Activated B cell treated with CpG ODN at 0.5 μM for 24 hours (primary cell): ENCODE data around the gene AIPL1. TPM values are rescaled to one million over a fixed set of nuclear protein-coding genes. Genes with fewer than 3 reads are reported as not detected.
A peak's percentile ranks its signal among the peaks of the same experiment; 100 is the strongest.

Experiments
- ATAC-seq: fragments of 200-7000 bp; cut with Tn5 transposase; one replicate; pipeline ENCODE4 v1.10.0; 2021; ENCODE audit warnings: low read depth, mild to moderate bottlenecking, moderate library complexity
- CTCF ChIA-PET: fragments of 350-600 bp; sonication (Branson Sonifier 250); formaldehyde crosslinking; loops from one replicate; lab custom pipeline; 2021; ENCODE audit warnings: antibody characterized with exemption; lab: Charles Lee
- POLR2A ChIA-PET: fragments of 350-600 bp; sonication (Branson Sonifier 250); formaldehyde crosslinking; loops from one replicate; lab custom pipeline; 2021; ENCODE audit warnings: antibody characterized with exemption; lab: Charles Lee
- DNase-seq: peaks from one replicate; pipeline ENCODE4 v3.0.0; 2022
- H3K27ac Mint-ChIP-seq: one replicate; pipeline ENCODE4 v1.8.0; 2020; ENCODE audit warnings: mixed read lengths
- H3K27me3 Mint-ChIP-seq: one replicate; pipeline ENCODE4 v1.8.0; 2021; ENCODE audit warnings: mixed read lengths
- H3K36me3 Mint-ChIP-seq: one replicate; pipeline ENCODE4 v1.8.0; 2021; ENCODE audit warnings: low read depth, mixed read lengths
- H3K4me1 Mint-ChIP-seq: one replicate; pipeline ENCODE4 v1.8.0; 2021; ENCODE audit warnings: mixed read lengths
- H3K4me3 Mint-ChIP-seq: one replicate; pipeline ENCODE4 v1.8.0; 2020; ENCODE audit warnings: mild to moderate bottlenecking, mixed read lengths
- H3K9me3 Mint-ChIP-seq: one replicate; pipeline ENCODE4 v1.8.0; 2020; ENCODE audit warnings: mixed read lengths
- intact Hi-C: fragments of 100-400 bp; cut with micrococcal nuclease; formaldehyde crosslinking; loops from one replicate; pipeline ENCODE4 v1.15.1; 2024
- total RNA-seq: library from RNA; stranded (reverse); gene quantifications from 2 replicates; pipeline ENCODE4 v1.2.3, GENCODE V29; 2022
- TF ChIP-seq, protein P1 (sequence below): fragments of 200-600 bp; IDR thresholded peaks from one replicate; pipeline ENCODE4 v1.8.0; 2022; ENCODE audit warnings: antibody characterized with exemption, mild to moderate bottlenecking

Gene AIPL1
- total RNA-seq, 1 donor from 2014 or later = not detected

DNA sequence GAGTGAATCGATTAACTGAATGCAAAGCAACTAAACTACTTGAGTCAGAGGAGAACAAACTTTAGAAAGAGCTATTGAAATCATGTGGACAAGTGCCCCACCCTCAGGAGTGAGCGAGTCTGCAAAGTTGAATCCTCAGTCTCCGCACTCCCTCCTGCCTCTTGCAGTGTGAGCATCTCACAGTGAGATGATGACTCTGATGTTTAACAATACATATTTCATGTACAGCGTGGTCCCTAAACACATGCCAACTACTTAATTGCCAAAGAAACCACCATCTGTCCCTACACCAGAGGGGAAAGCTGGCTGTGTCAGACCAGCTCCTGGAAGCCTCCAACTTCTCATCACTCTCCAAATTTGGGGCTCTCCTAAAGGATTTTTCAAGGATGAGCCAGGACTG lies 40.5 kb upstream of the AIPL1 start:
- H3K4me3 Mint-ChIP-seq = no peak overlapping the region
- no peaks in the 10 kb centered on the region for H3K27me3 Mint-ChIP-seq
- DNase-seq (no peak), ATAC-seq (no peak)
- ChIA-PET CTCF (no interaction called here), POLR2A (no interaction called here)
- TF ChIP-seq, protein P1, sequence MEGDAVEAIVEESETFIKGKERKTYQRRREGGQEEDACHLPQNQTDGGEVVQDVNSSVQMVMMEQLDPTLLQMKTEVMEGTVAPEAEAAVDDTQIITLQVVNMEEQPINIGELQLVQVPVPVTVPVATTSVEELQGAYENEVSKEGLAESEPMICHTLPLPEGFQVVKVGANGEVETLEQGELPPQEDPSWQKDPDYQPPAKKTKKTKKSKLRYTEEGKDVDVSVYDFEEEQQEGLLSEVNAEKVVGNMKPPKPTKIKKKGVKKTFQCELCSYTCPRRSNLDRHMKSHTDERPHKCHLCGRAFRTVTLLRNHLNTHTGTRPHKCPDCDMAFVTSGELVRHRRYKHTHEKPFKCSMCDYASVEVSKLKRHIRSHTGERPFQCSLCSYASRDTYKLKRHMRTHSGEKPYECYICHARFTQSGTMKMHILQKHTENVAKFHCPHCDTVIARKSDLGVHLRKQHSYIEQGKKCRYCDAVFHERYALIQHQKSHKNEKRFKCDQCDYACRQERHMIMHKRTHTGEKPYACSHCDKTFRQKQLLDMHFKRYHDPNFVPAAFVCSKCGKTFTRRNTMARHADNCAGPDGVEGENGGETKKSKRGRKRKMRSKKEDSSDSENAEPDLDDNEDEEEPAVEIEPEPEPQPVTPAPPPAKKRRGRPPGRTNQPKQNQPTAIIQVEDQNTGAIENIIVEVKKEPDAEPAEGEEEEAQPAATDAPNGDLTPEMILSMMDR = no peak
- intact Hi-C loops = no loop called here
- no peaks in the 10 kb centered on the region for H3K9me3 Mint-ChIP-seq
- H3K27ac Mint-ChIP-seq = no peak overlapping the region
- H3K36me3 Mint-ChIP-seq = no peaks in the 10 kb centered on the region
- H3K4me1 Mint-ChIP-seq = peaks cover 3% of the 10 kb centered on the region

DNA sequence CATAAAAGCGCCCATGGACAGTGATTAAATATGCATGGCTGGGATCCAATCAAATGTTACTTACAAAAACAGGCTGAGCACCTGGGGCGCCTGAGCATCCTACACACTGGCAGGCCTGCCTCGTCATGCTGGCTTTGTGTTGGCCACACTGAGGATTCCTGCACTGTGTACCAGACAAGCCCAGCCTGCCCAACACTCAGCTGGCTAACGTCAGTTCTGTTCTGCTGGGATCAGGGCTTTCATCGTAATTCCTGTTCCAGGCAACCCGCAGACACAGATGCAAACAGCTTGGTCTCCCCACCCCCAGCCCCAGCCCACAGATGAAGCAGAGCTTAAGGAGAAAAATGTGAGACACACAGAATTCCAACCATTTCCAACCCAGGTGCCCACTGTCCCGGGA lies 40.0 kb upstream of the AIPL1 start:
- Mint-ChIP-seq H3K9me3 (no peaks in the 10 kb centered on the region), H3K36me3 (no peaks in the 10 kb centered on the region), H3K4me1 (peaks cover 3% of the 10 kb centered on the region), H3K27ac (no peak overlapping the region), H3K4me3 (no peak overlapping the region), H3K27me3 (no peaks in the 10 kb centered on the region)
- TF ChIP-seq, protein P1 = no peak
- ChIA-PET POLR2A (no interaction called here), CTCF (no interaction called here)
- ATAC-seq = no peak
- DNase-seq = no peak
- intact Hi-C loops = no loop called here

DNA sequence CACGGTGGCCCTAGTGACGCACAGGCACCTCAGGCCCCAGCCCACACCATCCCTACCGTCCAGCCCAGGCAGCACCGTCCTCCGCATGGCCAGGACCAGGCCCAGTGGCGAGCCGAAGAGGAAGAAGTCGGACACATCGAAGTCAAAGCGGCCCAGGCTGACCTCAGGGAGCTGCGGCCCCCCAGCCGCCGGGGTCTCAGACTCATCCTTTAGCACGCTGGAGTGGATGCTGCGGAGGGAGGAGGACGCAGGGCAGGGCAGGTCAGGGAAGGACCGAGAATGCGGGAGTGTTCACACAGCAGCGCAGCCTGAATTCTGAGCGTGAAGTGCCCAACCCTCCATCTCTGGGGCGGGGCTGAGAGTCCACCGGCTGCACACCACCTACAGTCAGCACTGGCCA lies 39.5 kb upstream of the AIPL1 start:
- DNase-seq (no peak), ATAC-seq (no peak)
- CTCF ChIA-PET = interaction anchor here (1.7 to 2.9 kb wide), 2 partner anchors 27 to 227 kb away, joined by 4 to 15 read pairs; no protein-coding TSS in a partner anchor
- Mint-ChIP-seq H3K4me3 (no peak overlapping the region), H3K9me3 (no peaks in the 10 kb centered on the region), H3K27ac (no peak overlapping the region), H3K36me3 (no peaks in the 10 kb centered on the region), H3K27me3 (no peaks in the 10 kb centered on the region), H3K4me1 (peaks cover 3% of the 10 kb centered on the region)
- intact Hi-C loops = no loop called here
- TF ChIP-seq, protein P1 = no peak
- POLR2A ChIA-PET = no interaction called here

DNA sequence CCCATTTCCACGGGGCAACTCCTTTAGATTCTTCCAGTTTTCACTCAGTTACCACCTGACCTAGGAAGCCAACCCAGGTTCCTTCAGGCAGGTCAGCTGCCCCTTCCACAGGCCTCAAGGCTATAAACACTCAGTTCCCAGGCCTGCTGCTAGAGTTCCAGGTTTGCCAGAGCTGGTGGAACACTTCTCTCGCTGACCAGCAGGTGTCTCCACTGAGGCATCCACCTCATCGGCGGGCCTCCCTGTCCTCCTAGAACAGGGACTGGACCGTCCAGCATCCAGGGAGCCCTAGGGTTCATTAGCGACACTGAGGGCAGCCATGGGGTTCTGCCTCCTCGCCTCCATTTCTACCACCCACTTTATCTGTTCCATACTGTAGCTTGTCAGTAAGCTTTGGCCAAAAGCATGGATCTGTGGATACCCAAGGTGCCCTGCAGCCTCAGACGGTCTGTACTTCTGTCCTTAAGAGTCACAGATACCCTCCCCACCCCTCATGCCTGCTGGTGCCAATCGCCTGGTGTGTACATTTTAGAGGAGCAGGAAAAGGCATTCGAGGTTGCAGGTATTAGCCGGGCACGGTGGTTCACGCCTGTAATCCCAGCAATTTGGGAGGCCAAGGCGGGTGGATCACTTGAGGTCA lies 38.3 kb upstream of the AIPL1 start:
- intact Hi-C loops = loop anchor here (1.0 to 2.0 kb wide), 3 partner anchors 168 to 327 kb away; partner anchors contain the start of genes KIAA0753 and TXNDC17
- H3K27me3 Mint-ChIP-seq = peaks cover 3% of the 10 kb centered on the region
- no peak overlapping the region for H3K27ac Mint-ChIP-seq
- H3K4me3 Mint-ChIP-seq = no peak overlapping the region
- H3K4me1 Mint-ChIP-seq = peaks cover 3% of the 10 kb centered on the region
- TF ChIP-seq, protein P1 = peak; percentile 93
- H3K36me3 Mint-ChIP-seq = no peaks in the 10 kb centered on the region
- ATAC-seq (peak; percentile 65), DNase-seq (peak; percentile 49)
- H3K9me3 Mint-ChIP-seq = no peaks in the 10 kb centered on the region
- ChIA-PET CTCF (interaction anchor here (0.7 to 3.1 kb wide), 13 partner anchors 8 to 531 kb away, joined by 3 to 15 read pairs (median 3); no protein-coding TSS in a partner anchor), POLR2A (interaction anchor here (1.2 kb wide), 1 partner anchor 178 kb away, joined by 3 read pairs; no protein-coding TSS in a partner anchor)

DNA sequence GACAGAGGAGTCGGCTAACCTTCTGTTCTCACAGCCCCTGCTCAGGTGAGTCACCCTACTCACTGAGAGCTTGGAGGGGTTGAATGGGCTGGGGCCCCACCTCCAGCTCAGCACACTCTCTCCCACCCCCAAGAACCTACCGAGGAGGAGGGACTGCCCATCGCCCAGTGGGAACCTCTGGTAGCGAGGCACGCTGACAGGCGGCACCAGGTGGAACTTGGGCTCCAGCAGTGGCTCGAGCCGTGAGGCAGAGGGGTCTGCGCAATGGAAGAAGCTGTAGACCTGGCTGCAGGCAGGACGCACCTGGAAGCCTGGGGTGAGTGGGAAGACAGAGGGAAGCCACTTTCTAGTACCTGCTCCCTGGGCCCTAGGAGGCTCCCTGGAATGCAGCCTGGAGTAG lies 37.6 kb upstream of the AIPL1 start:
- Mint-ChIP-seq H3K4me3 (no peak overlapping the region), H3K9me3 (no peaks in the 10 kb centered on the region), H3K27ac (no peak overlapping the region), H3K36me3 (no peaks in the 10 kb centered on the region), H3K27me3 (peaks cover 3% of the 10 kb centered on the region), H3K4me1 (peaks cover 3% of the 10 kb centered on the region)
- DNase-seq (no peak), ATAC-seq (no peak)
- CTCF ChIA-PET = interaction anchor here (0.7 to 3.1 kb wide), 13 partner anchors 7 to 532 kb away, joined by 3 to 15 read pairs (median 3); no protein-coding TSS in a partner anchor
- POLR2A ChIA-PET = interaction anchor here (1.2 kb wide), 1 partner anchor 178 kb away, joined by 3 read pairs; no protein-coding TSS in a partner anchor
- TF ChIP-seq, protein P1 = no peak
- intact Hi-C loops = loop anchor here (2.0 kb wide), 1 partner anchor 168 kb away; the partner anchor contains the start of genes KIAA0753 and TXNDC17
